ENCODE data around the gene GADL1.

GADL1 gene

DNA sequence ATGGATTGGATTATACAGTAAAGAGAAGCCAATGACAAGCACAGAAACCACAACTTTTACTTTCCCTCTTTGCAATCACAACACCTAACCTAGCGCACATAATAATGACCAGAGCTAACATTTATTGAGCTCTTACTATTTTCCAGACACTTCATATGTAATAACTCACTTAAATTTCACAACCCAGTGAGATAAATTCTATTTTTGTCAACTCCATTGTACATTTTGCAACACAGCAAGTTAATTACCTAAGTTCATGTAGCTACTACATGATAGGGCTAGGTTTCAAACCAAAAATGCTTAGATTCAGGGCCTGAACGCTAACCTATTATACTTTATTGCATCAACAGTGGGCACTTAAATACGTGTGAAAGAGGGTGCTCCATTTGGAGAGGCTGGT, 89.5 kb downstream of the GADL1 start:
- Histone ChIP-seq H3K36me3 (replicated peaks; ENCODE audit: insufficient read depth, low read length) (no peaks in the 10 kb centered on the region), H3K9me2 (replicated peaks; ENCODE audit: insufficient read depth, low read length) (no peaks in the 10 kb centered on the region), H3K79me2 (ENCODE audit: low read length) (no peaks in the 10 kb centered on the region), H3F3A (ENCODE audit: insufficient read depth, low read length) (no peaks in the 10 kb centered on the region), H3K4me2 (ENCODE audit: low read depth, low read length) (no peak overlapping the region), H3K9me3 (replicated peaks; ENCODE audit: insufficient read depth, low read length) (no peaks in the 10 kb centered on the region), H3K27me3 (replicated peaks; ENCODE audit: insufficient read depth, low read length) (no peaks in the 10 kb centered on the region), H3K4me1 (ENCODE audit: low read length) (no peaks in the 10 kb centered on the region), H3K27ac (ENCODE audit: low read length) (no peak overlapping the region), H2AFZ (ENCODE audit: low read length) (no peak overlapping the region), H3K9ac (ENCODE audit: low read length) (no peak overlapping the region), H4K20me1 (ENCODE audit: insufficient read depth, low read length) (no peaks in the 10 kb centered on the region), H3K4me3 (ENCODE audit: low read length) (no peak overlapping the region)
- no peak for DNase-seq
- TF ChIP-seq EZH2 (optimal IDR thresholded peaks at IDR 0.05; ENCODE audit: low read depth, low read length), result no peak
- TF ChIP-seq EZH2phosphoT487 (IDR thresholded peaks at IDR 0.05; ENCODE audit: low read length), result no peak
- TF ChIP-seq, protein P1, sequence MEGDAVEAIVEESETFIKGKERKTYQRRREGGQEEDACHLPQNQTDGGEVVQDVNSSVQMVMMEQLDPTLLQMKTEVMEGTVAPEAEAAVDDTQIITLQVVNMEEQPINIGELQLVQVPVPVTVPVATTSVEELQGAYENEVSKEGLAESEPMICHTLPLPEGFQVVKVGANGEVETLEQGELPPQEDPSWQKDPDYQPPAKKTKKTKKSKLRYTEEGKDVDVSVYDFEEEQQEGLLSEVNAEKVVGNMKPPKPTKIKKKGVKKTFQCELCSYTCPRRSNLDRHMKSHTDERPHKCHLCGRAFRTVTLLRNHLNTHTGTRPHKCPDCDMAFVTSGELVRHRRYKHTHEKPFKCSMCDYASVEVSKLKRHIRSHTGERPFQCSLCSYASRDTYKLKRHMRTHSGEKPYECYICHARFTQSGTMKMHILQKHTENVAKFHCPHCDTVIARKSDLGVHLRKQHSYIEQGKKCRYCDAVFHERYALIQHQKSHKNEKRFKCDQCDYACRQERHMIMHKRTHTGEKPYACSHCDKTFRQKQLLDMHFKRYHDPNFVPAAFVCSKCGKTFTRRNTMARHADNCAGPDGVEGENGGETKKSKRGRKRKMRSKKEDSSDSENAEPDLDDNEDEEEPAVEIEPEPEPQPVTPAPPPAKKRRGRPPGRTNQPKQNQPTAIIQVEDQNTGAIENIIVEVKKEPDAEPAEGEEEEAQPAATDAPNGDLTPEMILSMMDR (IDR thresholded peaks at IDR 0.05; ENCODE audit: low read length), result no peak

DNA sequence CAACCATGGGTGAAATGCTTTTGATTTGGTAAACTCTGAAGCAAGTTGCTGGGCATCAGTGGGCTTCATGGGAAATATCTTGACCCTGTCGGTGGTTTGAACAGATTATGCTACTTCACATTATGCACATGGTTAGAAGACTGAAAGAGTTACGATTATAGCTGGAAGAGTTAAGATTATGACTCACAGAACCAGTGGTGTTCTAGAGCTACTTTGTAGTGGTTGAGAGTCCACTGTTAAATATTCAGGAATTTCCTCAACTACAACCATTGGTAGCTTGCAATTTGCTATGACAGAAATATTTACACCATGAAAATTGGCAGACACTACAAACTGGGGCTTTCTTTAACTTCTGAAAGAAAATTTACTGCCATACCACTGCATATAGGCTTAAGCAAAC, 99.3 kb downstream of the GADL1 start:
- H3K79me2 ChIP-seq (ENCODE audit: low read length), result no peaks in the 10 kb centered on the region
- no peak overlapping the region for H3K27ac ChIP-seq (ENCODE audit: low read length)
- H4K20me1 ChIP-seq (ENCODE audit: insufficient read depth, low read length), result no peaks in the 10 kb centered on the region
- no peak overlapping the region for H3K9ac ChIP-seq (ENCODE audit: low read length)
- H3K4me1 ChIP-seq (ENCODE audit: low read length), result no peaks in the 10 kb centered on the region
- H3K4me3 ChIP-seq (ENCODE audit: low read length), result no peak overlapping the region
- H2AFZ ChIP-seq (ENCODE audit: low read length), result no peak overlapping the region
- no peaks in the 10 kb centered on the region for H3F3A ChIP-seq (ENCODE audit: insufficient read depth, low read length)
- H3K9me2 ChIP-seq (replicated peaks; ENCODE audit: insufficient read depth, low read length), result no peaks in the 10 kb centered on the region
- no peaks in the 10 kb centered on the region for H3K36me3 ChIP-seq (replicated peaks; ENCODE audit: insufficient read depth, low read length)
- H3K9me3 ChIP-seq (replicated peaks; ENCODE audit: insufficient read depth, low read length), result no peaks in the 10 kb centered on the region
- no peak overlapping the region for H3K4me2 ChIP-seq (ENCODE audit: low read depth, low read length)
- H3K27me3 ChIP-seq (replicated peaks; ENCODE audit: insufficient read depth, low read length), result no peaks in the 10 kb centered on the region
- TF ChIP-seq EZH2 (optimal IDR thresholded peaks at IDR 0.05; ENCODE audit: low read depth, low read length), result no peak
- TF ChIP-seq, protein P1 (IDR thresholded peaks at IDR 0.05; ENCODE audit: low read length), result no peak
- no peak for TF ChIP-seq EZH2phosphoT487 (IDR thresholded peaks at IDR 0.05; ENCODE audit: low read length)
- no peak for DNase-seq

DNA sequence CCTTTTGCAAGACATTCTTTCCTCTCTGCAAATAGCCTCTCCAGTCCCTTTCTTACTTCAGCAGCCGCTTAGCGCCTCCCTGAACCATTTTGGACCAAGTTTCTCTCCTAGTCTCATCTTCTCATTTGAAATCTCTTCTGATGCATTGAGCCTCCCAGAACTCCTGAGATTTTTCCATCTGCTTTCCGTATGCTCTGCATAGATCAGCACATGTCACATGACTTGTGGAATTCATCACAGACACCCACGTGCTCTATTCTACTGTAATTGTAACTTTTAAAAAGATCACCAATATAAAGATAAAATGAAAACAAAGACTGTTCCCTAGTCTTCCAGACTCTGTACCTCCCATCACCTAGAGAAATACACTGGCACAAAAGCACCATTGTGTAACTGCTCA, 100.7 kb downstream of the GADL1 start:
- Histone ChIP-seq H3K9ac (ENCODE audit: low read length) (no peak overlapping the region), H3K4me1 (ENCODE audit: low read length) (no peaks in the 10 kb centered on the region), H3K27me3 (replicated peaks; ENCODE audit: insufficient read depth, low read length) (no peaks in the 10 kb centered on the region), H4K20me1 (ENCODE audit: insufficient read depth, low read length) (no peaks in the 10 kb centered on the region), H2AFZ (ENCODE audit: low read length) (no peak overlapping the region), H3F3A (ENCODE audit: insufficient read depth, low read length) (no peaks in the 10 kb centered on the region), H3K79me2 (ENCODE audit: low read length) (no peaks in the 10 kb centered on the region), H3K9me2 (replicated peaks; ENCODE audit: insufficient read depth, low read length) (no peaks in the 10 kb centered on the region), H3K4me3 (ENCODE audit: low read length) (no peak overlapping the region), H3K27ac (ENCODE audit: low read length) (no peak overlapping the region), H3K9me3 (replicated peaks; ENCODE audit: insufficient read depth, low read length) (no peaks in the 10 kb centered on the region), H3K36me3 (replicated peaks; ENCODE audit: insufficient read depth, low read length) (no peaks in the 10 kb centered on the region), H3K4me2 (ENCODE audit: low read depth, low read length) (no peak overlapping the region)
- TF ChIP-seq EZH2 (optimal IDR thresholded peaks at IDR 0.05; ENCODE audit: low read depth, low read length) (no peak), EZH2phosphoT487 (IDR thresholded peaks at IDR 0.05; ENCODE audit: low read length) (no peak)
- TF ChIP-seq, protein P1 (IDR thresholded peaks at IDR 0.05; ENCODE audit: low read length), result no peak
- no peak for DNase-seq
